DND-41 (cell line): ENCODE data around the gene GDNF.

Experiments used
- ATAC-seq: fragments of 200-7000 bp; cut with Tn5 transposase; 3 replicates; pipeline ENCODE4 v1.9.1; 2021; ENCODE audit warnings: low read depth; ENCODE audit not compliant: insufficient read depth
- DNase-seq: peaks from one replicate; pipeline ENCODE4 v3.0.0-alpha.2; 2020
- H2AFZ ChIP-seq: 2 replicates; pipeline ENCODE4 v1.6.0; 2012; ENCODE audit warnings: low read depth, low read length
- H3K27ac ChIP-seq: 2 replicates; pipeline ENCODE4 v1.5.1; 2012; ENCODE audit warnings: low read length, inconsistent platforms
- H3K27me3 ChIP-seq: fragments of 200-600 bp; sonication (generic); 2 replicates; pipeline ENCODE4 v1.6.0; 2012; ENCODE audit warnings: low read length, mild to moderate bottlenecking, inconsistent platforms; ENCODE audit not compliant: insufficient read depth, poor library complexity
- H3K36me3 ChIP-seq: 2 replicates; pipeline ENCODE4 v1.5.1; 2012; ENCODE audit warnings: low read length, inconsistent platforms; ENCODE audit not compliant: insufficient read depth
- H3K4me1 ChIP-seq: 2 replicates; pipeline ENCODE4 v1.5.1; 2012; ENCODE audit warnings: mild to moderate bottlenecking, low read length; ENCODE audit not compliant: insufficient read depth
- H3K4me2 ChIP-seq: 2 replicates; pipeline ENCODE4 v1.6.0; 2012; ENCODE audit warnings: mild to moderate bottlenecking, moderate library complexity, low read length, inconsistent platforms; ENCODE audit not compliant: insufficient read depth
- H3K4me3 ChIP-seq, 2 experiments: fragments of 200-600 bp in 1 of 2; shearing (Covaris generic) in 1 of 2; 2 replicates each; pipeline ENCODE4 v1.5.1; 2012 to 2016; ENCODE audit warnings: inconsistent platforms in 2 of 2, low read length in 2 of 2, mild to moderate bottlenecking in 2 of 2, low read depth in 1 of 2, moderate library complexity in 1 of 2
- H3K79me2 ChIP-seq: 2 replicates; pipeline ENCODE4 v1.6.0; 2012; ENCODE audit warnings: low read length, inconsistent platforms; ENCODE audit not compliant: insufficient read depth
- H3K9ac ChIP-seq: 2 replicates; pipeline ENCODE4 v1.6.0; 2012; ENCODE audit warnings: low read depth, mild to moderate bottlenecking, inconsistent platforms, low read length, moderate library complexity
- H3K9me3 ChIP-seq: 2 replicates; pipeline ENCODE4 v1.5.1; 2012; ENCODE audit warnings: low read length, moderate library complexity, mild to moderate bottlenecking, inconsistent platforms; ENCODE audit not compliant: insufficient read depth, severe bottlenecking
- H4K20me1 ChIP-seq: 2 replicates; pipeline ENCODE4 v1.6.0; 2012; ENCODE audit warnings: low read length; ENCODE audit not compliant: insufficient read depth
- EZH2 ChIP-seq: IDR thresholded peaks from 3 replicates; pipeline ENCODE4 v1.6.1; 2012; ENCODE audit warnings: borderline replicate concordance, low read depth, mild to moderate bottlenecking, moderate library complexity, low read length, inconsistent platforms; ENCODE audit not compliant: severe bottlenecking
- TF ChIP-seq, protein P1 (sequence below): IDR thresholded peaks from 2 replicates; pipeline ENCODE4 v1.5.1; 2012; ENCODE audit warnings: borderline replicate concordance, low read length, moderate library complexity, mild to moderate bottlenecking; ENCODE audit not compliant: poor library complexity, severe bottlenecking; ENCODE audit errors: extremely low read depth

GDNF gene

DNA sequence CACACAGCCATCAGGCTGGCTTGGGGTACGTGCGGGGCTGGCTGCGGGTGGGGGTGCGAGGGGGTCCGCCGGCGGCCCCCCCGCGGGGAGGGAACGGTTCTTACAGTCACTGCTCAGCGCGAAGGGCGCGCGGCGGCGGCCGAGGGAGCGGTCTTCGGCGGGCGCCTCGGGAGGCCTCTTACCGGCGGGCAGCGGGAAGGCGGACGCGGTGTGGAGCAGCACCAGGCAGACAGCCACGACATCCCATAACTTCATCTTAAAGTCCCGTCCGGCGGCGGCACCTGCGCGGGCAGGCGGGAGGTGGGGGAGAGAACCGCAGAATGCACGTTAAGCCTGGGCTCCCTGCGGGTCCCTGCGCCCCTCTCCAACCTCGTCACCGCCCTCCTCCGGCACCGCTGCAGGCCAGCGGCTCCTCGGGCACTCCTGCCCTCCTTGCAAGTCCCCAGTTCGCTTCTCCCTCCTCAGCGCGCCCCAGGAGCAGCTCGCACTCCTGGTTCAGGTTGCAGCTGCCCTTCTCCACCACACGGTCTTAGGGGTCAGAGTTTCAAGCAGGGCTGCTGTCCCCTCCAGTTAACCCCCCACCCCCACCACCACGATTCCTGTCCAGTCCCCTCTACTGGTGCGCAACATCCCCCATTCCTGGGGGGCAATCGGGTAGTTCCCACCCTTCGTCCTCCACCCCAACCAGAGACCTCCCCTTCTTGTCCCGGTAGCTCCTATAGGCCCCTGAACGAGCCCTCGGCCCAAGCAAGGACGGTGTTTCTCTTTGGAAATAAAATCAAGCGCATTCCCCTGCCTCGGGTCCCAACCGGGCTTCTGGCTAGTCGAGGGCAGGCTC is 5.1 kb downstream of the GDNF start:
- peaks cover 13% of the 10 kb centered on the region for H3K27me3 ChIP-seq
- H4K20me1 ChIP-seq = no peaks in the 10 kb centered on the region
- H3K4me3 ChIP-seq = no peak overlapping the region
- TF ChIP-seq EZH2 = no peak
- TF ChIP-seq, protein P1, sequence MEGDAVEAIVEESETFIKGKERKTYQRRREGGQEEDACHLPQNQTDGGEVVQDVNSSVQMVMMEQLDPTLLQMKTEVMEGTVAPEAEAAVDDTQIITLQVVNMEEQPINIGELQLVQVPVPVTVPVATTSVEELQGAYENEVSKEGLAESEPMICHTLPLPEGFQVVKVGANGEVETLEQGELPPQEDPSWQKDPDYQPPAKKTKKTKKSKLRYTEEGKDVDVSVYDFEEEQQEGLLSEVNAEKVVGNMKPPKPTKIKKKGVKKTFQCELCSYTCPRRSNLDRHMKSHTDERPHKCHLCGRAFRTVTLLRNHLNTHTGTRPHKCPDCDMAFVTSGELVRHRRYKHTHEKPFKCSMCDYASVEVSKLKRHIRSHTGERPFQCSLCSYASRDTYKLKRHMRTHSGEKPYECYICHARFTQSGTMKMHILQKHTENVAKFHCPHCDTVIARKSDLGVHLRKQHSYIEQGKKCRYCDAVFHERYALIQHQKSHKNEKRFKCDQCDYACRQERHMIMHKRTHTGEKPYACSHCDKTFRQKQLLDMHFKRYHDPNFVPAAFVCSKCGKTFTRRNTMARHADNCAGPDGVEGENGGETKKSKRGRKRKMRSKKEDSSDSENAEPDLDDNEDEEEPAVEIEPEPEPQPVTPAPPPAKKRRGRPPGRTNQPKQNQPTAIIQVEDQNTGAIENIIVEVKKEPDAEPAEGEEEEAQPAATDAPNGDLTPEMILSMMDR = no peak
- no peaks in the 10 kb centered on the region for H3K79me2 ChIP-seq
- H3K9me3 ChIP-seq = no peaks in the 10 kb centered on the region
- no peak overlapping the region for H3K9ac ChIP-seq
- H3K4me1 ChIP-seq = no peaks in the 10 kb centered on the region
- H2AFZ ChIP-seq = no peak overlapping the region
- no peaks in the 10 kb centered on the region for H3K36me3 ChIP-seq
- DNase-seq (no peak), ATAC-seq (no peak)
- H3K27ac ChIP-seq = no peak overlapping the region
- H3K4me2 ChIP-seq = no peak overlapping the region

DNA sequence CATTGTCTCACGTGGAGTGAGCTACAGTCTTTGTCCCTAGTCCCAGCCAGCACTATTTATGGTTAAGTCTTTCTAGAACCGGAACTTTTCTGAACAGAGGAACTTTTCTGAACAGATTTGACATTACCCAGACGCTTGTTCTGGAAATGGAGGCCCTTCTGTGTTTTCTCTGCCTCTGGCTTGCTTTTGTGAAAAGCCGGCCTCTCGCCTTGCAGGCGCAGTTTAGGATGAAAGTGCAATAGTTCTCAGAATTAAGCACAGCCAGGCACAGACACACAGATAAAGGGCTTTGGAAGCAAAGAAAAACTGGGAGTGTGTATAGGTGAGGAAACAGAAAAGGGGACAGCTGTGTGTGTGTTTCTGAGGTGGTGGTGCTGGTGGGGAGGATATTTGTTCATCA is 5.9 kb downstream of the GDNF start:
- no peaks in the 10 kb centered on the region for H4K20me1 ChIP-seq
- TF ChIP-seq, protein P1 = no peak
- TF ChIP-seq EZH2 = no peak
- ATAC-seq (no peak), DNase-seq (no peak)
- H3K4me2 ChIP-seq = no peak overlapping the region
- H3K4me1 ChIP-seq = no peaks in the 10 kb centered on the region
- H3K36me3 ChIP-seq = no peaks in the 10 kb centered on the region
- peaks cover 13% of the 10 kb centered on the region for H3K27me3 ChIP-seq
- no peaks in the 10 kb centered on the region for H3K79me2 ChIP-seq
- H3K4me3 ChIP-seq = no peak overlapping the region
- H3K9ac ChIP-seq = no peak overlapping the region
- H3K9me3 ChIP-seq = no peaks in the 10 kb centered on the region
- no peak overlapping the region for H2AFZ ChIP-seq
- H3K27ac ChIP-seq = no peak overlapping the region

DNA sequence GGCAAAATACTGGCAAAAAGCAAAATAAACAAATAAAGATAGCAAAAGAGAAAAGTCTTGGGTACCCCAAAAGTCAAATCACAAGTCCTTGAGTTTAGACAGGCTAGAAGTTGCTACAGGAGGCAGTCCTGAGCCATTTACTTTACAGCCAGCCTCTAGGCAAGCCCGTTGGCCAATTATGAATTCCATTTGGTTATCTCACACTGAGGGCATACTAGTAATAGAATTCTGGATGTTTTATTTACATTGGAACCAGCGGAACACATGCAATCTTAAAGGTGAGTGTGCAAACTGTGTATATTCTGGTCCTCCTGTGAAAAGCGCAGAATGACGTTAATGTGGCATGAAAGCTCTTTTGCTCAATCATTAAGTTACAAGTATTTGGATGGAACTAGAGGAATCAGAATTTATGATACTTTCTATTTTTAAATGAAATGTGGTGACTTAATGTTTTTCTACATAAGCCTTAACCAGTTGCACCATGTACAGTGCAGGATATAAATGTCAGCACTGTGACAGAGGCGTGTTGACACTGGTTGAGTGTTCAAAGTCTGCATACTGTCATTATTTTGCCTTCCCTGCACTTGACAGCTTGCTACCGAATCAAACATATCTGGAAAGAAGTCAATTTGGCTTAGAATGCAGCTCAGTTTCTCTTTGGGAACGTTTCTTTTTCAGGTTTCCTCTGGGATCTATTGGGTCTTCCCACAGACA is 7.9 kb downstream of the GDNF start:
- H3K9ac ChIP-seq = no peak overlapping the region
- H2AFZ ChIP-seq = no peak overlapping the region
- H3K9me3 ChIP-seq = no peaks in the 10 kb centered on the region
- H4K20me1 ChIP-seq = no peaks in the 10 kb centered on the region
- DNase-seq (no peak), ATAC-seq (no peak)
- no peak overlapping the region for H3K4me2 ChIP-seq
- H3K79me2 ChIP-seq = no peaks in the 10 kb centered on the region
- no peak overlapping the region for H3K27ac ChIP-seq
- peaks cover 13% of the 10 kb centered on the region for H3K27me3 ChIP-seq
- no peak overlapping the region for H3K4me3 ChIP-seq
- no peak for TF ChIP-seq EZH2
- TF ChIP-seq, protein P1 = no peak
- H3K36me3 ChIP-seq = no peaks in the 10 kb centered on the region
- no peaks in the 10 kb centered on the region for H3K4me1 ChIP-seq
